EL (cell line): ENCODE results near the gene PUS3.
A peak's percentile ranks its signal among the peaks of the same experiment; 100 is the strongest.

Experiments used
- DNase-seq: peaks from one replicate; pipeline ENCODE4 v3.0.0-alpha.2; 2016

Gene PUS3

GRCh38 chr11:125902927-125903710, at the start of gene PUS3:
TSS of gene PUS3 (minus strand) at chr11:125903206. CDS start at chr11:125896284, 6,922 bp downstream.
- peak; percentile 76 for DNase-seq

GRCh38 chr11:125952559-125952958, 49.6 kb upstream of the PUS3 start:
- DNase-seq = no peak

GRCh38 chr11:125951731-125952130, 48.7 kb upstream of the PUS3 start:
- DNase-seq = no peak

GRCh38 chr11:125950696-125951651, 48.0 kb upstream of the PUS3 start:
- no peak for DNase-seq

- DNase-seq = no peak
Measured at GRCh38 chr11:125950178-125950490, 47.1 kb upstream of the PUS3 start.

- DNase-seq = no peak
Measured at GRCh38 chr11:125949271-125950177, 46.5 kb upstream of the PUS3 start.

- DNase-seq = no peak
Measured at GRCh38 chr11:125948278-125949051, 45.5 kb upstream of the PUS3 start.

- DNase-seq = no peak
Measured at GRCh38 chr11:125947419-125948277, 44.6 kb upstream of the PUS3 start.

- DNase-seq = no peak
Measured at GRCh38 chr11:125946712-125947418, 43.9 kb upstream of the PUS3 start.

GRCh38 chr11:125945797-125946520, 43.0 kb upstream of the PUS3 start, which contains the start of gene VSIG10L2:
TSS of gene VSIG10L2 (plus strand) at chr11:125946044. CDS start at chr11:125946056, 12 bp downstream.
- DNase-seq = no peak

GRCh38 chr11:125945011-125945796, 42.2 kb upstream of the PUS3 start:
- no peak for DNase-seq

GRCh38 chr11:125944350-125945010, 41.5 kb upstream of the PUS3 start:
- no peak for DNase-seq

- DNase-seq = no peak
Measured at GRCh38 chr11:125943661-125944349, 40.8 kb upstream of the PUS3 start.

GRCh38 chr11:125942771-125943428, 39.9 kb upstream of the PUS3 start:
- no peak for DNase-seq

- DNase-seq = peak; percentile 13
Measured at GRCh38 chr11:125941619-125942611, 38.9 kb upstream of the PUS3 start.

- DNase-seq = no peak
Measured at GRCh38 chr11:125941267-125941618, 38.2 kb upstream of the PUS3 start.
